ENCODE results near the gene EPHA1.
A peak's percentile ranks its signal among the peaks of the same experiment; 100 is the strongest.

The EPHA1 gene

DNA sequence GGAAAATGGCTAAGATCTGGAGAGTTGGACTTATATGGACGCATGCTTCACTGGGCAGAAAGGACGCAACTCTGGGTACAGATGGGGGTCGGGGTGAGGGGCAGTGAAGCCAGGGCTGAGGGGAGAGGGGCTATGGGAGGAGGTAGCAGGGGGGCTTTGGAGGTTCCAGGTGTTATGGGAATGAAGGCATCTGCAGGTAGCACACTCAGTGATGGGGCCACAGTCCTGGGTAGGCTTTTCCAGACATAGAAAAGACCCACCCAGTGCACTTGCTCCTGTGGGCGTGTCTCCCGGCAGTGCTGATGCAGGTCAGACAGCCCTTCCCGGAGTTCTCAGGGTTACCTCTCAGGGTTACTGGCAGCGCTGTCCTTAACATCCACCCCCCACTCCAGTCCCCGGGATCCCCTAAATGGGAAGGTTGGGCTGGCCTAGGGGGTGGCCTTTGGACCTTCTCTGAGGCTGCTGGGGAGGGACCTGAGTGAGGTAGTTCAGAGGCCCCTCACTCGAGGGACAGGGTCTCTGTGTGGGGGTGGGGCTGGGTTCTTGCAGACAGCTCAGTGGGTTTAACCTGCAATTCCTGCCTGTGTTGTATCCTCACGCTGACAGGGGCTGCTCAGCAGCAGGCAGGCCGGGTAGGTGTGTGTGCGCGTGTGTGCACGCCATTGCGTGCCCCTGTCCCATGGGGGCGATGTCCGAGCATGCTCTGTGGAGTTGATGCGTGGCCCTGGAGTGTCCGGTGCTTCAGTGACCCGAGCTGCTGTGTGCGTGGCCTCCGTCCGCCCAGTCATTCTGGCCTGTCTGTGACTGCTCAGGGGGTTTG, 21.3 kb downstream of the EPHA1 start:
- DNase-seq (ENCODE audit: low read depth): no peak
- TF ChIP-seq, protein P1, sequence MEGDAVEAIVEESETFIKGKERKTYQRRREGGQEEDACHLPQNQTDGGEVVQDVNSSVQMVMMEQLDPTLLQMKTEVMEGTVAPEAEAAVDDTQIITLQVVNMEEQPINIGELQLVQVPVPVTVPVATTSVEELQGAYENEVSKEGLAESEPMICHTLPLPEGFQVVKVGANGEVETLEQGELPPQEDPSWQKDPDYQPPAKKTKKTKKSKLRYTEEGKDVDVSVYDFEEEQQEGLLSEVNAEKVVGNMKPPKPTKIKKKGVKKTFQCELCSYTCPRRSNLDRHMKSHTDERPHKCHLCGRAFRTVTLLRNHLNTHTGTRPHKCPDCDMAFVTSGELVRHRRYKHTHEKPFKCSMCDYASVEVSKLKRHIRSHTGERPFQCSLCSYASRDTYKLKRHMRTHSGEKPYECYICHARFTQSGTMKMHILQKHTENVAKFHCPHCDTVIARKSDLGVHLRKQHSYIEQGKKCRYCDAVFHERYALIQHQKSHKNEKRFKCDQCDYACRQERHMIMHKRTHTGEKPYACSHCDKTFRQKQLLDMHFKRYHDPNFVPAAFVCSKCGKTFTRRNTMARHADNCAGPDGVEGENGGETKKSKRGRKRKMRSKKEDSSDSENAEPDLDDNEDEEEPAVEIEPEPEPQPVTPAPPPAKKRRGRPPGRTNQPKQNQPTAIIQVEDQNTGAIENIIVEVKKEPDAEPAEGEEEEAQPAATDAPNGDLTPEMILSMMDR (IDR thresholded peaks at IDR 0.05; ENCODE audit: low read depth, low read length, missing control alignments): no peak
- H3K4me3 ChIP-seq (ENCODE audit: low read depth, low read length): no peak overlapping the region

DNA sequence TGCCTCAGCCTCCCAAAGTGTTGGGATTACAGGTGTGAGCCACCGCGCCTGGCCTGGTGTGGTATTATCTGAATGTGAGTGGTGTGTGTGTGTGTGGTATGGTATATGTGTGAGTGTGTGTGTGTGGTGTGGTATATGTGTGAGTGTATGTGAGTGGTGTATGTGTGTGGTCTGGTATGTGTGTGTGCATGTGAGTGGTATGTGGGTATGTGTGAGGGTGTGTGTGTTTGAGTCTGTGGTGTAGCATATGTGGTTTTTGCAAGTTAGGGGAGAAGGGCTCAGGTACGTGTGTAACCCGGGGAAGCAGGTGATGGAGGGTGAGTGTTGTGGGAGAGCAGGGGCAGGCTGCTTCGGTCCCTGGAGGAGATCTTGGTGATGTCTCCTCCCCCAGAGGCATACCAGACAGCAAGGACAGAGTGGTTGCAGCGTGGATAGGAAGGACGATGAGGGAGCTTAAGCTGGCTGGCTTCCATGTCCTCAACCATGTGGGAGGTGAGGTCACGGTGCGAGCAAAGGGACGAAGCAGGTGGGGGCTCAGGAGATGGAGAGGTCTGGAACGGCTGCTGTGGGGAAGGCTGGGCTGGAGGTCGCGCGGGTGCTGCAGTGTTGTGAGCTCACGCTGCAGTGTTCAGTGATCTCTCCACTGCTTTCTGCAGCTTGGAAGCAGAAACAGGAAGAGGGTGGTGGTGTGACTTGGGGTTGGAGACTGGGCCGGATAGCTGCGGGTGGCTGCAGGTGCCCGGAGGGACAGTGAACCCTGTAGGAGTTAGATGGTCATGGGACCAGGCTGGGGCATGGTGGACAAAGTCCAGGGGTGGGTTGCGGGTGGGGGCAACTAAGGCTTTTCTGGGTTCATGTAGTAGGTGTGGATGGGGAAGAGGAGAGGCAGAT, 22.5 kb downstream of the EPHA1 start:
- DNase-seq (ENCODE audit: low read depth): no peak
- H3K4me3 ChIP-seq (ENCODE audit: low read depth, low read length): no peak overlapping the region
- TF ChIP-seq, protein P1 (IDR thresholded peaks at IDR 0.05; ENCODE audit: low read depth, low read length, missing control alignments): no peak

DNA sequence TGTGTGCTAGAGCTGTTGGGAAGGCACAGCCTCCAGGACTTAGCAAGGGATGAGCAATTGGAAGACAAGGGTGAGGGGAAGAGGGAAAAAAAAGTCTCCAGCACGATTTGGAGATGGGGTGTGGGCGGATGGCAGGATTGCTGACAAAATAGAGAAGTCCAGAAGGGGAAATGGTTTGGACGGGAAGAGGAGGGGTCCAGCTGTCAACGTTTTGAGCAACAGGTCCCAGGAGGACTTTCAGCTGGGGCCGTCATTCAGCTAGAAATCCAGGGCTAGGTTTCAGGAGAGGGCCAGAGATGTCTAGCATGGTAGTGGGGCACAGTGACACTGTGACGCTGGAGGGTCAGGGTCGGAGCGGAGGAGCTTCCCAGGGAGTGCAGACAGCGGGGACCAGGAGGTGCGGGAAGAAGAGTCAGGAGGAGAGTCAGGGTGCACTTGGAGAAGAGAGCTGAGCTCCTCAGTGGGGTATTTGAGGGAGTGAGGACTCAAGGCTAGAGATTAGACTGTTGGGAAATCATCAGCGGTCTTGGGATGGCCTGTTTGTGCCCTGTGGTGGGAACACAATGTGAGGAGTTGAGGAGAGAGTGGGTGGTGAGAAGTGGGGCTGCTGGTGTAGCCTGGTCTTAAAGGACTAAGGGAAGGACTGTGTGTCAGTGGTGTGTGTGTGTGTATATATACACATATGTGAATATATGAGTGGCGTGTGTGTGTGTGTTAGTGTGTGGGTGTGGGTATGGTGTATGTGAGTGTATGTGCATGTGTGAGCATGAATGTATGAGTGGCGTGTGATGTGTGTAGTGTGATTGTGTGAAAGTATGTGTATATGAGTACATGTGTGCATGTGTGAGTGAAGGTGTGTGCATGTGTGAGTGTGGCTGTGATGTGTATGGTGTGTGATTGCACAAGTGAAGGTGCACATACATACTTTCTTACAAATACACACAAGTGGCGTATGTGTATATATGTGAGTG, 23.7 kb downstream of the EPHA1 start:
- TF ChIP-seq, protein P1 (IDR thresholded peaks at IDR 0.05; ENCODE audit: low read depth, low read length, missing control alignments): no peak
- DNase-seq (ENCODE audit: low read depth): no peak
- H3K4me3 ChIP-seq (ENCODE audit: low read depth, low read length): no peak overlapping the region

DNA sequence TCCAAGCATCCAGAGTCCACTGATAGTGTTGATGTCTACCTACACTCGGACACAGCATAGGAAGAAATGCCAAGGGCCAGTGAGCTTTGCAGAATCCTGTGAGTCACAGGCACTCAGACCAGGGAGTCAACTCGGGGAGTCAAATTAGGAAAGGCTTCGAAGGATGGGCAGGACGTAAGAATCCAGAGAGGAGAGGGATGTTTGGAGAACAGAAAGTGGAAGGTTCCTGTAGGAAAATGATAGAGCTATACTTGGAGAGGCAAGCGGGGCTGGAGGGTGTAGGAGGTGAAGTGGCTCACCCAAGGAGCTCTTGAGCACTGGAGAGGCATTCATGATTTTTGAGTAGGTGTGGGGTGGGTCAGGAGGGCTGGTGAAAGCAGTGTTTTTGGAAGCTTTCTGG, 24.5 kb downstream of the EPHA1 start:
- TF ChIP-seq, protein P1 (IDR thresholded peaks at IDR 0.05; ENCODE audit: low read depth, low read length, missing control alignments): no peak
- H3K4me3 ChIP-seq (ENCODE audit: low read depth, low read length): no peak overlapping the region
- no peak for DNase-seq (ENCODE audit: low read depth)

DNA sequence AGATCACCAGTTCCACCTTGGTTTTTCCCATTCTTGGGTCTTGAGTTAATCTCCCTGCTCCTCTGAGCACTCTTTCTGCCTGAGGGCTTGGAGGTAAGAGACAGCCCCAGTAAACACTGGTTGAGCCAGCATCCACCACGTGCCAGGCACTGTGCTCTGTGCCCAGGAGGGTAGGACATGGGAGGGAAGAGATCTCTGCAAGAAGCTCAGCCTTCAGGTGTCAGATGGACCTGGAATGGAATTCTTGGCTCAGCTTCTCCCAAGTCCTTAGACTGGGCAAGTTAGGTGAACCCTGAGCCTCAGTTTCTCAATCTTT, 25.1 kb downstream of the EPHA1 start:
- TF ChIP-seq, protein P1 (IDR thresholded peaks at IDR 0.05; ENCODE audit: low read depth, low read length, missing control alignments): no peak
- no peak overlapping the region for H3K4me3 ChIP-seq (ENCODE audit: low read depth, low read length)
- no peak for DNase-seq (ENCODE audit: low read depth)

DNA sequence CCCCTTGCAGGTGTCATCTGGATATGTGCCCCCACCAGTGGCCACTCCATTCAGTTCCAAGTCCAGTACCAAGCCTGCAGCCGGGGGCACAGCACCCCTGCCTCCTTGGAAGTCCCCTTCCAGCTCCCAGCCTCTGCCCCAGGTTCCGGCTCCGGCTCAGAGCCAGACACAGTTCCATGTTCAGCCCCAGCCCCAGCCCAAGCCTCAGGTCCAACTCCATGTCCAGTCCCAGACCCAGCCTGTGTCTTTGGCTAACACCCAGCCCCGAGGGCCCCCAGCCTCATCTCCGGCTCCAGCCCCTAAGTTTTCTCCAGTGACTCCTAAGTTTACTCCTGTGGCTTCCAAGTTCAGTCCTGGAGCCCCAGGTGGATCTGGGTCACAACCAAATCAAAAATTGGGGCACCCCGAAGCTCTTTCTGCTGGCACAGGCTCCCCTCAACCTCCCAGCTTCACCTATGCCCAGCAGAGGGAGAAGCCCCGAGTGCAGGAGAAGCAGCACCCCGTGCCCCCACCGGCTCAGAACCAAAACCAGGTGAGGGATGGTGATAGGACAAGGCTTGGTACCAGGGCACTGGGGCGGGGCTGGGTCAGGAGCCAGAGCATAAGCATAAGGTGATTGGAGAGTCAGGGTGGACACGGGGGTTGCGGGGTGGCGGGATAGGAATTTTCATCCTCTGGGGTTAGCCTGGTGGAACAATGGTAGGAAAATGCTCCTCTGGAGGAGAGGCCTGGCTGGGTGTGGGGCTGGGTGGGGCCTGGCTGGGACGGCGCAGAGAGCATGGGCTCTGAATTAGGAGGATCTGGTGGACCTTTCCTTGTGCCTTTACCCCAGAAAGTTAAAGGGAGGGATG, 25.6 kb downstream of the EPHA1 start:
- peak overlapping the region; percentile 97 for H3K4me3 ChIP-seq (ENCODE audit: low read depth, low read length)
- no peak for DNase-seq (ENCODE audit: low read depth)
- TF ChIP-seq, protein P1 (IDR thresholded peaks at IDR 0.05; ENCODE audit: low read depth, low read length, missing control alignments): no peak
